K562 (cell line): ENCODE data around the gene CDX1. TPM values are rescaled to one million over a fixed set of nuclear protein-coding genes. Genes with fewer than 3 reads are reported as not detected.

ENCODE experiments used
- ATAC-seq: fragments of 200-7000 bp; cut with Tn5 transposase; 3 replicates; pipeline ENCODE4 v1.9.1; 2020; ENCODE audit warnings: moderate library complexity
- BruUV-seq: library from RNA; stranded (reverse); fragments of 400-500 nt; replicated peaks from 2 replicates; lab custom pipeline; 2021; lab: Mats Ljungman, UMichigan
- CTCF ChIA-PET: fragments of 300-600 bp; formaldehyde crosslinking; extraction: SDS; loops from one replicate; lab custom pipeline; 2021; ENCODE audit warnings: low intra/inter-chr PET ratio; lab: Yijun Ruan, JAX
- POLR2A ChIA-PET: fragments of 300-600, 350-650 bp; sonication (Branson Sonifier 250); formaldehyde crosslinking; extraction: SDS; loops from one replicate; lab custom pipeline; 2021; ENCODE audit warnings: antibody characterized with exemption, inconsistent platforms; lab: Yijun Ruan, JAX
- DNase-seq, 4 experiments: peaks; one replicate each; pipeline versions ENCODE4 v3.0.0 to v3.0.0-alpha.2; 2011 to 2018; ENCODE audit warnings: low spot score in 3 of 4, mixed read lengths in 3 of 4; ENCODE audit errors: extremely low read depth in 1 of 4
- FAIRE-seq: peaks from 2 replicates; lab custom pipeline; 2011; peaks lifted over from hg19 to GRCh38; lab: Jason Lieb, UNC
- H2AFZ ChIP-seq: 2 replicates; pipeline ENCODE4 v1.6.0; 2011; ENCODE audit warnings: low read depth, low read length, control low read depth, inconsistent platforms
- H3K27ac ChIP-seq: fragments of 200-600 bp; 3 replicates; pipeline ENCODE4 v1.8.0; 2011; ENCODE audit warnings: low read depth, mild to moderate bottlenecking, control low read depth, inconsistent platforms, low read length, moderate library complexity, mixed read lengths; ENCODE audit errors: extremely low read depth
- H3K27me3 ChIP-seq, 2 experiments: fragments of 300-600 bp in 1 of 2; 2 replicates in 1 of 2; 3 replicates in 1 of 2; pipeline versions ENCODE4 v1.6.0 to v1.8.0; 2011; ENCODE audit warnings: inconsistent platforms in 2 of 2, low read length in 2 of 2, mild to moderate bottlenecking in 1 of 2, mixed read lengths in 1 of 2, moderate library complexity in 1 of 2; ENCODE audit not compliant: control insufficient read depth in 2 of 2, insufficient read depth in 2 of 2
- H3K36me3 ChIP-seq: fragments of 300-600 bp; 3 replicates; pipeline ENCODE4 v1.8.0; 2011; ENCODE audit warnings: mild to moderate bottlenecking, low read length, inconsistent platforms; ENCODE audit not compliant: control insufficient read depth, insufficient read depth
- H3K4me1 ChIP-seq, 2 experiments: fragments of 200-600 bp in 1 of 2; replicated peaks in 1 of 2; 2 replicates in 1 of 2; 3 replicates in 1 of 2; pipeline versions ENCODE4 v1.5.1 to v1.8.0; 2011; ENCODE audit warnings: inconsistent platforms in 2 of 2, low read length in 2 of 2, mild to moderate bottlenecking in 1 of 2, mixed read lengths in 1 of 2, moderate library complexity in 1 of 2; ENCODE audit not compliant: control insufficient read depth in 2 of 2, insufficient read depth in 2 of 2
- H3K4me2 ChIP-seq: 2 replicates; pipeline ENCODE4 v1.6.1; 2011; ENCODE audit warnings: low read length, control low read depth, inconsistent platforms, mixed read lengths; ENCODE audit not compliant: insufficient read depth
- H3K4me3 ChIP-seq: fragments of 200-600 bp; sonication (generic), shearing (Covaris generic); 2 replicates; pipeline ENCODE4 v1.5.1; 2016; ENCODE audit warnings: control low read depth, inconsistent platforms
- H3K79me2 ChIP-seq: fragments of 200-600 bp; 3 replicates; pipeline ENCODE4 v1.8.0; 2011; ENCODE audit warnings: low read length, inconsistent platforms; ENCODE audit not compliant: control insufficient read depth, insufficient read depth
- H3K9ac ChIP-seq, 2 experiments: 2 replicates each; pipeline versions ENCODE4 v1.6.0 to v1.6.1; 2011; ENCODE audit warnings: low read depth in 2 of 2, low read length in 2 of 2, control low read depth in 1 of 2, inconsistent platforms in 1 of 2, mild to moderate bottlenecking in 1 of 2, mixed read lengths in 1 of 2; ENCODE audit not compliant: insufficient read depth in 1 of 2
- H3K9me1 ChIP-seq: one replicate; pipeline ENCODE4 v1.6.0; 2011; ENCODE audit warnings: inconsistent platforms, mild to moderate bottlenecking, low read length, moderate library complexity; ENCODE audit not compliant: control insufficient read depth, insufficient read depth
- H3K9me3 ChIP-seq: replicated peaks from 2 replicates; pipeline ENCODE4 v1.5.1; 2011; ENCODE audit warnings: low read depth, low read length, inconsistent platforms; ENCODE audit not compliant: control insufficient read depth, insufficient read depth
- H4K20me1 ChIP-seq: replicated peaks from 2 replicates; pipeline ENCODE4 v1.6.1; 2011; ENCODE audit warnings: low read length, inconsistent platforms, mixed read lengths; ENCODE audit not compliant: control insufficient read depth, insufficient read depth
- ARHGAP35 ChIP-seq: fragments of 450-650 bp; IDR thresholded peaks from 2 replicates; pipeline ENCODE4 v1.6.1; 2018; ENCODE audit not compliant: partially characterized antibody
- E2F3 ChIP-seq: fragments of 250-450 bp; sonication (Bioruptor Pico); IDR thresholded peaks from 2 replicates; pipeline ENCODE4 v1.4.0; 2020; ENCODE audit warnings: mild to moderate bottlenecking
- EP400 ChIP-seq: fragments of 450-650 bp; IDR thresholded peaks from 2 replicates; pipeline ENCODE4 v1.6.1; 2017; ENCODE audit warnings: antibody characterized with exemption, mild to moderate bottlenecking, moderate library complexity
- NR0B1 ChIP-seq: fragments of 450-650 bp; IDR thresholded peaks from one replicate; pipeline ENCODE4 v1.6.1; 2018; ENCODE audit warnings: mild to moderate bottlenecking, moderate library complexity; ENCODE audit not compliant: partially characterized antibody
- PRDM10 ChIP-seq: fragments of 450-650 bp; IDR thresholded peaks from 2 replicates; pipeline ENCODE4 v1.6.1; 2018; ENCODE audit not compliant: partially characterized antibody
- SRSF1 ChIP-seq: fragments of 200-400 bp; formaldehyde crosslinking; IDR thresholded peaks from 2 replicates; pipeline ENCODE4 v1.6.1; 2017; ENCODE audit warnings: mild to moderate bottlenecking, low read depth, low read length, moderate library complexity
- ZKSCAN1 ChIP-seq: fragments of 150-350 bp; IDR thresholded peaks from 2 replicates; pipeline ENCODE4 v1.6.1; 2016; ENCODE audit warnings: low read depth, low read length
- WGBS: fragments of 100-300 bp; shearing (Covaris generic); methylation state at CpG from one replicate; pipeline ENCODE4 v1.1.6; 2016; ENCODE audit warnings: low coverage, mixed read lengths; ENCODE audit not compliant: insufficient coverage; ENCODE audit errors: missing lambda C conversion rate; 5-methylcytosine and 5-hydroxymethylcytosine counted together
- in situ Hi-C: fragments of 300-500 bp; cut with MboI; formaldehyde crosslinking; loops from 4 replicates; pipeline ENCODE4 v1.15.0; 2018; ENCODE audit warnings: inconsistent platforms, mixed read lengths
- intact Hi-C: fragments of 100-400 bp; cut with micrococcal nuclease; formaldehyde crosslinking; loops from 2 replicates; pipeline ENCODE4 v1.14.2; 2022
- polyA plus RNA-seq, 8 experiments: library from polyadenylated mRNA; depleted of rRNA in 4 of 8; stranded (reverse) in 5 of 8; unstranded in 3 of 8; fragments of >200 nt; fragmentation: Nextera tagmentation in 2 of 8; fragmentation: Illumina TruSeq in 1 of 8; extraction: Ambion mirVana in 2 of 8; extraction: Trizol in 1 of 8; gene quantifications; 2 replicates each; pipeline versions ENCODE4 v1.2.1 to v1.2.3, GENCODE V29; 2011 to 2014; ENCODE audit warnings: inconsistent platforms in 1 of 8, missing spikeins in 1 of 8
- total RNA-seq, 7 experiments: library from RNA; depleted of rRNA in 6 of 7; stranded (reverse); fragments of >200 nt in 6 of 7; fragmentation: Illumina TruSeq in 2 of 7; extraction: Trizol in 2 of 7; gene quantifications; 2 replicates each; pipeline versions ENCODE4 v1.2.1 to v1.2.3, GENCODE V29; 2011 to 2021; ENCODE audit warnings: low replicate concordance in 1 of 7

CDX1 gene
- total and polyA plus RNA-seq, 9 of the 15 experiments (the other 6 are each of a cell fraction or from before 2014, with no cell fraction given): 0.06 to 0.16 TPM; not detected in 7

- TF ChIP-seq PRDM10: no peak
- no peak for TF ChIP-seq NR0B1
- no peak for TF ChIP-seq SRSF1
These were observed 6.8 kb upstream of the CDX1 start (continued) for GRCh38 chr5:150159741-150160179.

GRCh38 chr5:150160448-150161081, 6.0 kb upstream of the CDX1 start:
- Histone ChIP-seq H3K9ac (peak overlapping the region in 1 of 2 experiments; percentile 48; a peak in 1 of 4 replicates), H4K20me1 (no peaks in the 10 kb centered on the region; the same call in 1 of the 2 replicates), H3K79me2 (no peaks in the 10 kb centered on the region), H3K27ac (no peak overlapping the region), H3K27me3 (peaks cover 4 to 14% of the 10 kb centered on the region in 2 experiments; a peak in 2 of 5 replicates), H3K9me1 (no peaks in the 10 kb centered on the region), H2AFZ (peak overlapping the region; percentile 97), H3K36me3 (no peaks in the 10 kb centered on the region), H3K4me1 (peaks cover 24 to 28% of the 10 kb centered on the region in 2 experiments), H3K9me3 (no peaks in the 10 kb centered on the region), H3K4me2 (no peak overlapping the region), H3K4me3 (no peak overlapping the region)
- 19% methylated on average over 5 of the region's 5 CpGs for WGBS
- ATAC-seq (no peak), DNase-seq (no peak), FAIRE-seq (no peak)
- ChIA-PET POLR2A (no interaction called here), CTCF (interaction anchor here (0.6 to 3.4 kb wide), 9 partner anchors 14 to 323 kb away, joined by 3 to 25 read pairs (median 5); no protein-coding TSS in a partner anchor)
- TF ChIP-seq E2F3 (CRISPR knock-in tag): no peak
- TF ChIP-seq ZKSCAN1: peak; percentile 94
- peak; percentile 25 for TF ChIP-seq ARHGAP35
- TF ChIP-seq EP400: no peak
- in situ Hi-C loops: no loop called here
- no TSS peak for BruUV-seq
- intact Hi-C loops: loop anchor here (1.0 to 2.0 kb wide), 6 partner anchors 15 to 276 kb away; no protein-coding TSS in a partner anchor
